Measurements from ENCODE around the gene ADCY5. TPM values are rescaled to one million over a fixed set of nuclear protein-coding genes. Genes with fewer than 3 reads are reported as not detected.

Gene ADCY5
- polyA plus RNA-seq, 4 donors, result 0.67 to 6.9 (median 5.0) TPM

DNA sequence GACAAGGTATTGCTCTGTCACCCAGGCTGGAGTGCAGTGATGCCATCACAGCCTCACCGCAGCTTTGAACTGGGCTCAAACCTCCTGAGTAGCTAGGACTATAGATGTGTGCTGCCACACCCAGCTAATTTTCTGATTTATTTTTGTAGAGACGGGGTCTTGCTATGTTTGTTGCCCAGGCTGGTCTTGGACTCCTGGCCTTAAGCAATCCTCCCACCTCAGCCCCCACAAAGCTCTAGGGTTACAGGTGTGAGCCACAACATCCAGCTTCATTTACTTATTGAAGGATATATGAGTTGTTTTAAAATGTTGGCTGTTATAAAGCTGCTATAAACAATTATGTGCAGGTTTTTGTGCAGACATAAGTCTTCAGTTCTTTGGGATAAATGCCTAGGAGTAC is 184.9 kb downstream of the ADCY5 start:
- H3K4me3 ChIP-seq (ENCODE audit: low read depth in 1 of 3, low read length in 3 of 3), result no peak overlapping the region
- H3K9me3 ChIP-seq (ENCODE audit: control insufficient read depth in 2 of 2, insufficient read depth in 1 of 2, low read depth in 1 of 2, low read length in 1 of 2), result no peaks in the 10 kb centered on the region
- H3K27ac ChIP-seq (ENCODE audit: low read depth in 1 of 3, low read length in 2 of 3), result no peak overlapping the region
- H3K27me3 ChIP-seq (ENCODE audit: control insufficient read depth in 3 of 3, insufficient read depth in 3 of 3, low read length in 3 of 3), result no peaks in the 10 kb centered on the region
- FAIRE-seq (no peak), DNase-seq (no peak)
- no peaks in the 10 kb centered on the region for H3K4me1 ChIP-seq (ENCODE audit: control insufficient read depth in 3 of 3, insufficient read depth in 2 of 3, low read depth in 1 of 3, low read length in 2 of 3)
- WGBS, 3 donors, result 96 to 97% (median 96%) methylated on average over 2 of the region's 2 CpGs
- H3K36me3 ChIP-seq (ENCODE audit: control insufficient read depth in 3 of 3, insufficient read depth in 2 of 3, low read depth in 1 of 3, low read length in 3 of 3), result peaks cover 0 to 10% (median 3%) of the 10 kb centered on the region in 3 donors

DNA sequence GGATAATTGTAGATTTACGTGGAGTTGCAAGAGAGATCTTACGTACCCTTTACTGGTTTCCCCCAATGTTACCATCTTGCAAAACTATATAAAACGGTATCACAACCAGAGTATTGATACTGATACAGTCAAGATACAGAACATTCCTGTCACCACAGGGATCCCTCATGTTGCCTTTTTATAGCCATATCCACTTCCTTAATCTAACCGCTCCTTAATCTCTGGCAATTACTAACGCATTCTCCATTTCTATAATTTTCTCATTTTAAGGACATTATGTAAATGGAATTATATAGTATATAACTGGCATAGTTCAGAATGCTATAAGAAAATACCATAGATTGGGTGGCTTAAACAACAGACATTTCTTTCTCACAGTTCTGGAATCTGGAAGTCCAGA is 186.0 kb downstream of the ADCY5 start:
- no peak for FAIRE-seq
- H3K36me3 ChIP-seq (ENCODE audit: control insufficient read depth in 3 of 3, insufficient read depth in 2 of 3, low read depth in 1 of 3, low read length in 3 of 3), result peaks cover 0 to 10% (median 3%) of the 10 kb centered on the region in 3 donors
- no peaks in the 10 kb centered on the region for H3K9me3 ChIP-seq (ENCODE audit: control insufficient read depth in 2 of 2, insufficient read depth in 1 of 2, low read depth in 1 of 2, low read length in 1 of 2)
- 85 to 96% (median 88%) methylated on average over 5 of the region's 5 CpGs for WGBS, 3 donors
- no peak overlapping the region for H3K4me3 ChIP-seq (ENCODE audit: low read depth in 1 of 3, low read length in 3 of 3)
- DNase-seq, result no peak
- no peaks in the 10 kb centered on the region for H3K4me1 ChIP-seq (ENCODE audit: control insufficient read depth in 3 of 3, insufficient read depth in 2 of 3, low read depth in 1 of 3, low read length in 2 of 3)
- H3K27me3 ChIP-seq (ENCODE audit: control insufficient read depth in 3 of 3, insufficient read depth in 3 of 3, low read length in 3 of 3), result no peaks in the 10 kb centered on the region
- H3K27ac ChIP-seq (ENCODE audit: low read depth in 1 of 3, low read length in 2 of 3), result no peak overlapping the region

DNA sequence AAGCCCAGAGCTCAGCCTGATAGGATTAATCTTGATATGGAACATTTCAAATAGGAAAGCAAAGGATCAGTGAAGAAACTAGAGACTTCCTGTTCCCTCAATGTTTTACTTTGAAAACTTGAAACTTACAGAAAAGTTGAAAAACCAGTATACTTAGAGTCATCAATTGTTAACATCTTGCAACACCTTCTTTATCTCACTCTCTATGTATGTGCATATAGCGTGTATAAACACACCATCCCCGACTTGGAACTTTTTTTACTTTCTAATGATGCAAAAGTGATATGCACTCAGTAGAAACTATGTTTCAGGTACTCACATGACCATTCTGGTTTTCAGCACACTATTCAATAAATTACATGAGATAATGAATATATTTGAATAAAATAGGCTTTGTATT is 186.7 kb downstream of the ADCY5 start:
- H3K27ac ChIP-seq (ENCODE audit: low read depth in 1 of 3, low read length in 2 of 3), result no peak overlapping the region
- WGBS, 3 donors, result 84 to 94% (median 92%) methylated on average over 2 of the region's 2 CpGs
- H3K36me3 ChIP-seq (ENCODE audit: control insufficient read depth in 3 of 3, insufficient read depth in 2 of 3, low read depth in 1 of 3, low read length in 3 of 3), result peaks cover 0 to 10% (median 3%) of the 10 kb centered on the region in 3 donors
- H3K4me3 ChIP-seq (ENCODE audit: low read depth in 1 of 3, low read length in 3 of 3), result no peak overlapping the region
- no peaks in the 10 kb centered on the region for H3K9me3 ChIP-seq (ENCODE audit: control insufficient read depth in 2 of 2, insufficient read depth in 1 of 2, low read depth in 1 of 2, low read length in 1 of 2)
- FAIRE-seq (no peak), DNase-seq (no peak)
- H3K27me3 ChIP-seq (ENCODE audit: control insufficient read depth in 3 of 3, insufficient read depth in 3 of 3, low read length in 3 of 3), result no peaks in the 10 kb centered on the region
- H3K4me1 ChIP-seq (ENCODE audit: control insufficient read depth in 3 of 3, insufficient read depth in 2 of 3, low read depth in 1 of 3, low read length in 2 of 3), result no peaks in the 10 kb centered on the region

DNA sequence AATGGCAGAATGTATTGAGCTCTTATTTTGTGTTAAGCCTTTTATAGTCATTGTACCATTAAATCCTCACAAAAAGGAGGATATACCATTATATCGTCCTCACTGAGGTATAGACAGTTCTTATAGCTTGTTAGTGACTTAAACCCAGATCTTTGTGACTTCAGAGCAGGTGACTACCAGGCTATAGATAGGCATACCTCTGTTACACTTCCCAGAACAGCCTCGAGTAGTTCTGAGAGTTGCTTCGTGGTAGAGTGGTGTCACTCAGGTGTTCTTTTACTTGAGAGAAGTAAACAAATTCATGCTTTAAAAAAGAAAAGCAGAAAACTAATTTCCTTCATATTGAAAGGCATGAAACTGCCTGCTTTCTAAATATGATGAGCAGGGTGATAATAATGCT is 187.2 kb downstream of the ADCY5 start:
- no peak overlapping the region for H3K27ac ChIP-seq (ENCODE audit: low read depth in 1 of 3, low read length in 2 of 3)
- no peaks in the 10 kb centered on the region for H3K9me3 ChIP-seq (ENCODE audit: control insufficient read depth in 2 of 2, insufficient read depth in 1 of 2, low read depth in 1 of 2, low read length in 1 of 2)
- H3K36me3 ChIP-seq (ENCODE audit: control insufficient read depth in 3 of 3, insufficient read depth in 2 of 3, low read depth in 1 of 3, low read length in 3 of 3), result peaks cover 0 to 10% (median 3%) of the 10 kb centered on the region in 3 donors
- H3K4me1 ChIP-seq (ENCODE audit: control insufficient read depth in 3 of 3, insufficient read depth in 2 of 3, low read depth in 1 of 3, low read length in 2 of 3), result no peaks in the 10 kb centered on the region
- no peak overlapping the region for H3K4me3 ChIP-seq (ENCODE audit: low read depth in 1 of 3, low read length in 3 of 3)
- no peak for FAIRE-seq
- 75 to 80% (median 79%) methylated on average over 3 of the region's 3 CpGs for WGBS, 3 donors
- DNase-seq, result no peak
- no peaks in the 10 kb centered on the region for H3K27me3 ChIP-seq (ENCODE audit: control insufficient read depth in 3 of 3, insufficient read depth in 3 of 3, low read length in 3 of 3)

GRCh38 chr3:123258811-123259420 is 190.0 kb downstream of the ADCY5 start:
- Histone ChIP-seq H3K27me3 (ENCODE audit: control insufficient read depth in 3 of 3, insufficient read depth in 3 of 3, low read length in 3 of 3) (no peaks in the 10 kb centered on the region), H3K4me1 (ENCODE audit: control insufficient read depth in 3 of 3, insufficient read depth in 2 of 3, low read depth in 1 of 3, low read length in 2 of 3) (no peaks in the 10 kb centered on the region), H3K9me3 (ENCODE audit: control insufficient read depth in 2 of 2, insufficient read depth in 1 of 2, low read depth in 1 of 2, low read length in 1 of 2) (no peaks in the 10 kb centered on the region), H3K27ac (ENCODE audit: low read depth in 1 of 3, low read length in 2 of 3) (no peak overlapping the region), H3K36me3 (ENCODE audit: control insufficient read depth in 3 of 3, insufficient read depth in 2 of 3, low read depth in 1 of 3, low read length in 3 of 3) (peaks cover 0 to 9% (median 4%) of the 10 kb centered on the region in 3 donors), H3K4me3 (ENCODE audit: low read depth in 1 of 3, low read length in 3 of 3) (no peak overlapping the region)
- 51 to 62% (median 60%) methylated on average over 3 of the region's 3 CpGs for WGBS, 3 donors
- DNase-seq (peak; percentile 21 to 61), FAIRE-seq (peak; percentile 51)

GRCh38 chr3:123258359-123258758 is 190.5 kb downstream of the ADCY5 start:
- Histone ChIP-seq H3K27ac (ENCODE audit: low read depth in 1 of 3, low read length in 2 of 3) (no peak overlapping the region), H3K36me3 (ENCODE audit: control insufficient read depth in 3 of 3, insufficient read depth in 2 of 3, low read depth in 1 of 3, low read length in 3 of 3) (peaks cover 0 to 4% (median 4%) of the 10 kb centered on the region in 3 donors), H3K27me3 (ENCODE audit: control insufficient read depth in 3 of 3, insufficient read depth in 3 of 3, low read length in 3 of 3) (no peaks in the 10 kb centered on the region), H3K9me3 (ENCODE audit: control insufficient read depth in 2 of 2, insufficient read depth in 1 of 2, low read depth in 1 of 2, low read length in 1 of 2) (no peaks in the 10 kb centered on the region), H3K4me1 (ENCODE audit: control insufficient read depth in 3 of 3, insufficient read depth in 2 of 3, low read depth in 1 of 3, low read length in 2 of 3) (no peaks in the 10 kb centered on the region), H3K4me3 (ENCODE audit: low read depth in 1 of 3, low read length in 3 of 3) (no peak overlapping the region)
- FAIRE-seq (no peak), DNase-seq (no peak)

GRCh38 chr3:123256256-123256655 is 192.6 kb downstream of the ADCY5 start:
- Histone ChIP-seq H3K36me3 (ENCODE audit: control insufficient read depth in 3 of 3, insufficient read depth in 2 of 3, low read depth in 1 of 3, low read length in 3 of 3) (peaks cover 0 to 6% (median 4%) of the 10 kb centered on the region in 3 donors), H3K9me3 (ENCODE audit: control insufficient read depth in 2 of 2, insufficient read depth in 1 of 2, low read depth in 1 of 2, low read length in 1 of 2) (no peaks in the 10 kb centered on the region), H3K4me1 (ENCODE audit: control insufficient read depth in 3 of 3, insufficient read depth in 2 of 3, low read depth in 1 of 3, low read length in 2 of 3) (no peaks in the 10 kb centered on the region), H3K27ac (ENCODE audit: low read depth in 1 of 3, low read length in 2 of 3) (no peak overlapping the region), H3K27me3 (ENCODE audit: control insufficient read depth in 3 of 3, insufficient read depth in 3 of 3, low read length in 3 of 3) (no peaks in the 10 kb centered on the region), H3K4me3 (ENCODE audit: low read depth in 1 of 3, low read length in 3 of 3) (no peak overlapping the region)
- no peak for FAIRE-seq
- DNase-seq, result no peak
- 57 to 79% (median 59%) methylated on average over 2 of the region's 2 CpGs for WGBS, 3 donors

DNA sequence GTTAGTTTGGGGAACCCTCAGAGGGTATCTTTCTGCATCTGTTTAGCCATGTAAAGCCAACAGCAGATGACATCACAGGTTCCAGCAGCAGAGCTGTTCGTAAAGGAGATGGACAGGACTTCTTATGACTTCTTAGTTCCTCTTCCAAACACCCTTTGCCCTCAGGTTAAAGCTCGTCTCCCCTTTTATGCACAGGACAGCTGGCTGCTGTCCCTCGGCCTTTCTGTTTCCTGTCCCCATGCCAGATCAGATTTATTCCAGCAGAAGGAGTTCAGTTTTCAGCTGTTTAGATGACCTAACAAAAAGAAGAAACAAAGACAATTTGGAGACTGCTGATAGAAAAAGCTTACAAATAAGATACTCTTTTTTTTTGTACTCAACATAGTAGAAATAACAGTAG is 202.0 kb downstream of the ADCY5 start:
- WGBS, 3 donors, result 23 to 32% (median 26%) methylated on average over 3 of the region's 3 CpGs
- DNase-seq, result peak in 1 of 2 donors; percentile 55
- Histone ChIP-seq H3K36me3 (ENCODE audit: control insufficient read depth in 3 of 3, insufficient read depth in 2 of 3, low read depth in 1 of 3, low read length in 3 of 3) (peaks cover 2 to 5% (median 2%) of the 10 kb centered on the region in 3 donors), H3K9me3 (ENCODE audit: control insufficient read depth in 2 of 2, insufficient read depth in 1 of 2, low read depth in 1 of 2, low read length in 1 of 2) (no peaks in the 10 kb centered on the region), H3K27me3 (ENCODE audit: control insufficient read depth in 3 of 3, insufficient read depth in 3 of 3, low read length in 3 of 3) (no peaks in the 10 kb centered on the region), H3K4me3 (ENCODE audit: low read depth in 1 of 3, low read length in 3 of 3) (no peak overlapping the region), H3K27ac (ENCODE audit: low read depth in 1 of 3, low read length in 2 of 3) (no peak overlapping the region), H3K4me1 (ENCODE audit: control insufficient read depth in 3 of 3, insufficient read depth in 2 of 3, low read depth in 1 of 3, low read length in 2 of 3) (no peaks in the 10 kb centered on the region)
- no peak for FAIRE-seq

DNA sequence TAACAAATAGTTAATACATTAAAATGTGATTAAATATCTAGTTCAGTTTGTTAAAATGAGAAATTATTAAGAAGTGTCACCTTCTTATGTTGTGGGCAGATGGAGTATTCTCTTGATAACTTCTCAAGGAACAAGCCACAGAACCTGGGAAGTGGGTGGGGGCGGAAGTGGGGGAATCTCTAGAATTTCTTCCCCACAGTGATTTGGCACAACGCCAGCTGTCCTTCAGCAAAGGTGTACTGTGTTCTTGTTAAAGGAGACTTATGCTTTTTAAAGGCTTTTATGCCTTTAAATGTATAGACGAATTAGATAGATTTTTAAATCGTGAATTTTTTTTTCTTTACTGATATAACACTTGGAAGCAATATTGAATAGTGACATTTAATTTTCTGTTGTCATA is 204.8 kb downstream of the ADCY5 start:
- Histone ChIP-seq H3K36me3 (ENCODE audit: control insufficient read depth in 3 of 3, insufficient read depth in 2 of 3, low read depth in 1 of 3, low read length in 3 of 3) (peaks cover 0 to 2% (median 2%) of the 10 kb centered on the region in 3 donors), H3K9me3 (ENCODE audit: control insufficient read depth in 2 of 2, insufficient read depth in 1 of 2, low read depth in 1 of 2, low read length in 1 of 2) (peaks cover 0 to 3% of the 10 kb centered on the region in 2 donors), H3K27me3 (ENCODE audit: control insufficient read depth in 3 of 3, insufficient read depth in 3 of 3, low read length in 3 of 3) (no peaks in the 10 kb centered on the region), H3K27ac (ENCODE audit: low read depth in 1 of 3, low read length in 2 of 3) (no peak overlapping the region), H3K4me1 (ENCODE audit: control insufficient read depth in 3 of 3, insufficient read depth in 2 of 3, low read depth in 1 of 3, low read length in 2 of 3) (no peaks in the 10 kb centered on the region), H3K4me3 (ENCODE audit: low read depth in 1 of 3, low read length in 3 of 3) (no peak overlapping the region)
- DNase-seq, result no peak
- WGBS, 3 donors, result 85 to 89% (median 85%) methylated on average over 4 of the region's 4 CpGs
- FAIRE-seq, result no peak

Measured in small intestine (tissue), 7 donors.